GM21515 (cell line): ENCODE data around the gene ADARB2.
"Not testable (repeated sequence)": the region's sequence is repeated elsewhere in the genome, so short reads cannot be mapped to it uniquely, and the experiment has no call there.

Experiments used
- ATAC-seq: cut with Tn5 transposase; IDR thresholded peaks from one replicate; pipeline ENCODE4 v1.9.1; 2021; ENCODE audit not compliant: unreplicated experiment

Gene ADARB2

DNA sequence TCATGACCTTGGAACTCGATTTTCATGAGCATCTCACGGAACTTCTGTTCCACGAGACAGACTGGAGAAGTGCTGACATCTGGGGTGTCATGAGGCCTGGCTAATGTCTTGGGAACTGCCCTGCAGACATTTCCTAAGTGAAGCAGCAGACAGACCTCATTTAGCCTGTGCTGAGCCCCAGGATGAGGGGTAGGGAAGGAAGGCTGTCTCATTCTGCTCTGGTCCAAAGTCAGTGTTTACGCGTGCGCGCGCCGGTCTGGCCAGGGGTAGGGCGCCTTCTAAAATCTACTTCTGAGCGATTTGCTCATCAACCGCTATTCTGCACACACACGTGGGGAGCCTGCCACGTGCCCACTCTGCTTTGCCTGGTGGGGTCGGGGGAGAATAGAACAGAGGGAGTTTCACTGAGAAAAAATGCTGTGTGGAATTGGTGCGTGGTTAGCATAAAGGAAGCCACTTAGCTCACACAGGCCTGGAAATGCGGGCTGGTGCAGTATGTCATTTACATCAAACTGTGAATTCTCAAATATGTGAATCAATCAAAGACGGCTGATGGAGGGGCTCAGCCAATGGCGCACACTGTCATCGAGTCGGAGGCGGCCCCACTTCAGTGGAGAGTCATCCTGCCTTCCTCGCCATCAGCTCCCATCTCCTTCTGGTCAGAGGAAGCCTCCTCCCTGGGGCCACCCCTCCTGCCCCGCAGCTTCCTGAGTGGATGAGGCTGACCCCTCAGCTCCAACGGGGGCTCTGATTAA is 335.1 kb downstream of the ADARB2 start:
- ATAC-seq: no peak

DNA sequence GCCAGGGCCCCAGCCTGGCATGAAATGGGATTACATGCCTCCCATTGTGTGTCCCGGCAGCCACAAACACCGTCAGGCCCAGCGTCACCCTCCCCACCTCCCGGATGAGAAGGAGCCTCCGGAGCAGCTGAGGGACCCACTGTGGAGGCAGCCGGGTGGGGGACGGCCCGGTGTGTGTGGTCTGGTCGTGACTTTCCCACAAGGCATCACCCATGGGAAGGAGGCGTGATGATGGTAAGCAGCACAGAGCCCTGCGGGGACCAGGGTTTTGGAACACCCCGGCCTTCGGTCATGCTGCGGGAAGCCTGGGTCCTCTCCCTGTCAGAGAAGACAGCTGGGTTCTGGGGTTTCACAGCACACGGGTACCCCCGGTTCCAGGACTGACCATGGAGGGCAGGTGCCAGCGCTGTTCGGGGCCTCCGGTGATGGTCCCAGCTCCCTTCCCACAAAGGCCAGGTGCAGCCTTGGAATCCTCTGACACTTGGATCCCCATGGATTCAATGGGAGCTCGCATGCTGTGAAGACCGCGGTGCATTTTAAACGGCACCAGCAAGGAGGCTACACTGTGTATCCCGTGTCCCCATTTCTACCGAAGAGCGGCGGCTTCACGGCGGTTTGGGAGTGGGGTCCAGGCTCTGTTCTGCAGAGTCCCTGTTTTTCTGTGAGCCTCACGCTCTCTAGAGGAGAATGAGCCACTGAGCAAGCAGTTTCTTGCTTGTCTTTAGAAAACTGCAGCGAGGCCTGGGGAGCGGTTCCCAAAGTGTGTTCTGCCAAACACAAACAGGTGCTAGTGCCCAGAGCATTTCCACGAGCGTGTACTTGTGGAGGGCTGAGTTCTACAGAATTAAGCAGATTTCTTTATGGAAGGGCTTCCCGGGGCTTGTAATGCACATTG is 336.0 kb downstream of the ADARB2 start:
- no peak for ATAC-seq

DNA sequence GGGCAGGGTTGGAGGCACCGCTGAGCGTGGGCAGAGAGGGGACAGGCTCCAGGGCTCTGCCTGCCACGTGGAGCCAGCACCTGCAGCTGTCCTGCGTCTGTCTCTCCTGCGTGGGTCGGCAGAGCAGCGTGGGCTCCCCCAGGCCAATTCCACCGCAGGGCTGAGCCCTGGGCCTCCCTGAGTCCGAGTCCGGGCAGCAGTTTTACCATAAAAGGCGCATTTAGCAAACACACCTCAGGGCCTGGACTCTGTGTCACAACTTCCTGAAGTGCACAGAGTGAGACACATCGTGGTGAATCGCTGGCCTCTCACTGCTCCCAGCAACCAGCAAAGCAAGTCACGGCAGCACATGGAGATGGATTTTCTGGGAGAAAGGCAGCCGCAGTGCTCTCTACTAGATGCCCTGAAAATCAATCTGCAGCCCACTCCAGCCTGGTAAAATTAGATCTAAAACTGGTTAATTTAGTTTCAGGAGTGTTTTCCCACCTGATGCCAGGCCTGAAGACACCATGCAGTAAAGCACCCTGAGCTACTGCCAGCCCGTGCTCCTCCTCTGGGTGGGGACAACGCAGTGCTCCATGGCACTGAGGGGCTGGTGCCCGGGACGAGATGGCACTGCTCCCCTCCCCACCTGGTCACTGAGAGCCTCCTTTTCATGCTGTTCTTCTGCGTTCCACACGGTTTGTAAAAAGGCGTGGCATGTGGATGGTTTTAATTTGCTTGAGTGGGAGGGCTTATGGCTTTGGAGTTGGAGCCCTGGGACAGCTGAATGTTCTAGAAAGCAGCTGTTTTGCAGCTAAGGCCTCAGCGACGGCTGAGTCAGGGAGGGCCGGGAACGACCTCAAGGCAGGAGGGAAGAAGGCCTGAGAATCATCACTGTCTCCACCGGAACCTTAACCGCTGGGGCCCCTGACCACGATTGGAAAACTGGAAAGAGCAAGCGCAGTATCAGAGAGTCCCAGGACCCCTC is 336.9 kb downstream of the ADARB2 start:
- no peak for ATAC-seq

DNA sequence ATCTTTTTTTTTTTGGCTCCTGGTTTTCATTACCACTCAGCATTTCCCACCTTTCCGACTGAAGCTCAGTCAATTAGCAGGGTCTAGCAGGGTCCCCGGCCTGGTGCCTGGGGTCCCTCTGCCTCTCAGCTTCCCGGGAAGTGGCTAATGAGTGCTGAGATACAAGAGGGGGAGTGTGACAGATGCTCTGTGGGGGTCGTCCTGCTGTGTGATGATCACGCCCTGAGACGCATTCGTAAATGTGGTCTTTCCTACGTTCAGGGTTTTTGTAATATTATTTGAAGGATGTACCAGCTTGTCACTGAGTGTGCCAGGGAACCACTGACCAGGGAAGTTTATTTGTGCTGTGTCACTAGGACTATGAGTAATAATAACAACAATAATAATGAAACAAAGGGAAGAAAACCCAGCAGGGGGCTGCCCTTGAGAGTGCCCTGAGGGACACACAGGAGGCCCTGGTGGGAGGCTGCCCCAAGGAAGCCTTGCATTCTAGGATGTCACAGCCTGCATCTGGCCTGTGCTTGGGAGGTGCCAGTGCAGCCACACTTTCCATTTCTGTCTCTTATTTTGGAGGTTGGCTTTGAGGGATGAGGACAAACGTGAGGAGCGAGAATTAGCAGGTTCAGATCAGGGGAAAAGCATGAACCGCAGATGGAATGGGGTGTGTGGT is 337.8 kb downstream of the ADARB2 start:
- ATAC-seq: no peak

DNA sequence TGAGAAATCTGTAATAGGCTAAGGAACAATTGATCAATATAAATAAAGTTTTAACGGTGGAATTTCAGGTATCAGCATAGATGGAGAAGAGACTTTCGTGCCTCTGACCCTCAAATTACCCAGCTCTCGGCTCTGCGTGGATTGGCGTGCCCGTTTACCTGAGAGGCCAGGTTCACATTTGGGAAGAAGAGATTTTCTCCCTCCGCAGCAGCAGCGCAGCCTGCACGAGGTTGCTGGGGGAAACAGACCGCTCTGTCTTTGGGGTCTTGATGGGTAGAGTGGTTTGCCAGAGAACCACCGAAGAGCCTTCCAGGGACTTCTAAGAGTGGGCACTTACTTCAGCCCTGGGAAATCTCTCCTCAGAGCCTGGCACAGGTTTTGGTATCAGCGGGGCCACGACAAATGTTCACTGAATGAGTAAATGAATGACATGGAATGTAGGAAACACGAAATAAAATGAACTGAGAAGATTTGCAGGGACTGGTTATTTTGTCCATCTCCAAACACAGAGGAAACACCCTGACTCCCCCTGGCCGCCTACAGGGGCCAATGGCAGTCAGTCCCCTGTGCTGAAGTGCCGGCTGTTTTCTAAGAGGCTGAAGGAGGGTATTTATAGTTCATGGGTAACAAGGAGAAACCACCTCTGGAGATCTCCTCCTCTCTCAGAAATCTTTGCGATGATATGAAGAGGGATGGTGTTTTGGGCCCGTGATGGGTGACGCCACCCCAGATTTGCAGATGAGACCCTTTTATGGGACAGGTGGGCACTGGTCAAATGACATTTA is 338.5 kb downstream of the ADARB2 start:
- ATAC-seq: no peak

DNA sequence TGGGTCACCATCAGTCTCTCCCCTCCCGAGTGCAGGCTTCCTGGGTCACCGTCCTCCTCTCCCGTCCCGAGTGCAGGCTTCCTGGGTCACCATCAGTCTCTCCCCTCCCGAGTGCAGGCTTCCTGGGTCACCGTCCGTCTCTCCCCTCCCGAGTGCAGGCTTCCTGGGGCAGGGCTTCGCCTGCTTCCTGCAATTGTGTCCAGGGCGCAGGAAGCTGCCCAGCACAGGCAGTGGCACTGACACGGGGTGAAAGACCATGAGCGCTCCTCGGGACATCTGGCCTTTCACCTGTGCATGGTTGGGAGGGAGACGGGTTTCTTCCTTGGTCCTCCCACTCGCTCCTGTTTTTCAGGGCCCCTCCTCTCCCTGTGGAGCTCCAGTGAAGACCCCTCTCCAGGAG is 339.2 kb downstream of the ADARB2 start:
- ATAC-seq: not testable (repeated sequence)

DNA sequence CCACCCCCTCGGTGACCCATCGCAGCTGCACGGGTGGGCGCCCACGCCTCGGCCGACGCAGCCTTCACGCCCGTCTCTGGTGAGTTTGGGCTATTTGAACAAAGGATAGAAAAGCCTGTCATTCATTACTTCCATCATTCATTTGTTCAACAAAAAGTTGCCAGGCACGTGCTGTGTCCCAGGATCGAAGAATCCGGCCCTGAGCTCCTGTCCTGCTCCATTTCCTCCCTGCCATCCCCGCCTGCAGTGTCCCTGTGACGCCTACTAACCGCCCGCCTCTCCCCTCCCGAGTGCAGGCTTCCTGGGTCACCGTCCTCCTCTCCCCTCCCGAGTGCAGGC is 341.1 kb downstream of the ADARB2 start:
- ATAC-seq: no peak

DNA sequence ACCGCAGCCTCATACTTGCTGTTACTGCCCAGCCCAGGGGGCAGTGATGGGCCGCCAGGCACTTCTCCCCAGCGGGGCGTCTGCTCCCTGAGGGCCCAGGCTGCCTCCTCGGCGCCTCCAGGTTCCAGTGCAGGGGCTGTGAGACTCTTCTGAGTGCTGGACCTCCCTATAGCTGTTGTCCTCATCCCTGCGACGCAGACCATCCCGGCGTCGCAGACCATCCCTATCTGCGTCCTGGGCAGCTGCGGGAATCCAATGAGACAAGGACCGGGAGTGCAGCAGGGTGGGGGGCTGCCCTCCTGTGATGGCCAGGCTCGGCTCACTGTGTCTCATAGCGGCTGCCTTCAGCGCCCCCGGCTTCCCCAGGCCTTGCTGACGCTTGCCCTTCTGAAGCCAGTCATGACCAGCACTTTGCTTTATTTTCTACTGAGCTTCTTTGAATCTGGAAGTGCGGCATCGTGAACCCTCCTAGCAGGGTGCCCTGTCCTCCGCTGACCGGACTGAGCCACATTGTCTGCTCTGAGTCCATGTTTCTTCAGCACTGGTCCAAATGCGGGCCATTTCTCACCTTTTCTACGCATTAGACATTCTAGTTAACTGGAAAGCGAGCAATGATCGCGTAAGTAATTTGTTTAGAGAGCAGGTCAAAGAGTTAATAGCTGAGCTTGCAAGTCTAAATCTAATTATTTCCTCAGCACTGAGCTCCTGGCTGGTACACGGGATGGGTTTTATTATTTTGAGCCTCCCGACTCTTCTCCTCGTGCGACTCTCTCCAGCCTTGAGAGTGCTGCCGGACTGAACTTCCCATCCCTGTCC is 341.6 kb downstream of the ADARB2 start:
- ATAC-seq: no peak

DNA sequence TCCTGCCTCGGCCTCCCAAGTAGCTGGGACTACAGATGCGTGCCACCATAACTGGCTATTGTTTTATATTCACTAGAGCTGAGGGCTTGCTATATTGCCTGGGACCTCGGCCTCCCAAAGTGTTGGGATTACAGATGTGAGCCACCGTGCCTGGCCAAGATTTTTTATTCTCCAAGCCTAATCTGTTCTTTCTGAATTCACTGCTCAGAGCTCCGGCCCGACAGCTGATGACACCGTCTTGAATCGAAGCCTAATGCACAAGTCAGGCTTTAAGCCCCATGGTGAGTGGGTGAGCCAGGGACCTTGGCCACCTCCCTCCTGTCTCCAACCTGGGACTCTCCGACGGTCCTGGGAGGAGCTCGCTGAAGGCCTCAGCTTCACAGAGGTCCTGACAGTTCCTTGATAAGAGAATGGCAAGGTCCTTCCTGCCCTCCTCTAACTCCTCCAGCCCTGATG is 342.3 kb downstream of the ADARB2 start:
- ATAC-seq: no peak

DNA sequence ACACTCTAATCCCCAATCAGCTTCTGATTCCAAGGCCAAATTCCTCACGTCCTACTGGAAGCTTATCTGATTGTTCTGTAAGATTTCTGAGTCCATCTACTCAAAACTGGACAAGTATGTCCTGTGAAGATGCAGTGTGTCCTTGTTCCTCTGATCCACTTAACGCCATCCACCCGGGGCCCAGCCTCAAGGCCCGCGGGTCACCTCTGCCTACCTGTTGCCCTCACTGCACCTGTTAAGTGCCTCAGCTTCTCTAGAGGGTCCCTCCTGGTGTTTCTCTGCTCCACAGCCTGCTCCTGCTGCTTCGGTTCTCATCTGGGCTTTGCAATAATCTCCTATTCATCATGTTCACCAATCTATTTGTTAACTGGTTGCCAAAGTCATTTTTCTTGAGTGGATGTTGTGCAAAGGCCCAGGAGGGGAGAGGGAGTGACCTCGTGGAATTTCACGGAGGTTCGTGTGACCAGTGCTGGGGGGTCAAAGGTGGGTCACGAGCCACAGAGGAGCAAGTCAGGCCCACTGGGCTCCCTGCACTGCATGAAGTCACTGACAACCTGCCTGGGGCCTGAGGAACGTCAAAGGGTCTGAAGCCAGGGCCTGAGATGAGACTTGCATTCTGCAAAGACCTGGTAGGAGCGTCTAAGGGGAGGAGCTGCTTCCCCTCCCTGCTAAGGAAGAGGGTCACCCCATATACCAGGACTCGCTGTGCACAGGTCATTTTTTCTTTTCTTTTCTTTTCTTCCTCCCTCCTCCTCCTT is 343.0 kb downstream of the ADARB2 start:
- no peak for ATAC-seq

DNA sequence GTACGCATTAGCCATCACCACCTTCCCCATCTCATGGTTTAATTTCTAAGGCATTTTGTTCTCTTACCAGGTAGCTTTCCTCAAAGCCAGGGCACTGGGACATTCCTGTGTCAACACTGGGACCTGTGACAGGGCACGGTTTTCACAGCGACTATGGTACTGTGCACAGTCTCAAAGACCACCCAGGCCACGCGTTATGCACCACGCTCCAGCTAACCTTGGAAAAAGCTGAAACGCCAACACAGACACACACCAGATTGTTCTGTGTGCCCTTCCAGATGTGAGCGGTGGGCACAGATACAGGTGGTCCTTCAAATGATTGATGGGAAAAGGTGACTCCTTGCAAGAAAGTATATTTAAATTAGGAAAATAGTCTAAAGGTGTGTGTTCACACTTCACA is 343.8 kb downstream of the ADARB2 start:
- no peak for ATAC-seq

DNA sequence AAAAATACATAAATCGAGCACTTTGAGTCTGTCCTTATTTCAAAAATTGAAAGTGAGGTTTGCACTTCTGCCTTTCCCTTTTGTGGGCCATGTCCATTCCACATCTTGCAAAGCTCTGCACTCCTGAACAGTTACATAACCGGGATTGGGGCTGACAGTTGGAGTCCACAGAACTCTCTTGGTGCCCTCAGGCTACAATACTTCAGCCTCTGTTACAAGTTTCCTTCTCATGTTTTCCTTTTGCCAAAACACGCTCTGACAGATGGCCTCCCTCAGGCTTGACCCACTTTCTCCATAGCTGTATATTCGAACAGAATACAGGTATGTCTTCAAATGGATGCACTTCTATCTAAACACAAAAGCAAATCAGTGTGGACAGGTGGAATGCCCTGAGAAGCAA is 345.2 kb downstream of the ADARB2 start:
- ATAC-seq: no peak

DNA sequence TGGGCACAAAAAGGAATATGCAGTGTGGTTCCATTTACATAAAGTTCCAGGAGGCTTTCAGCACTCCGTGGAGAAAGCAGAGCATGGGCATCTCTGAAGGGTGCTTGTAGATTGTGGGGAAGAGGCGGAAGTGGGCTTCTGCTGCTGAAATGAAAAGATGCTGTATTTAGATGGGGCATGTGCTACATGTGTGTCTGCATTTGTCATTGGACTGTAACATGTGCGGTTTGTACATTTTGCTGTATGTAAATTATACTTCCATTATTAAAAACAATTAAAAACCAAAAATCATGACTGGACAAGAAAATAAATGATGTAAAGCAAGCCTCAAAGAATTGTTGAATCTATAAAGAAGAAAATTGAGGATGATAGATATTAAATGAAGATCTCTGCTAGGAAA is 347.1 kb downstream of the ADARB2 start:
- ATAC-seq: no peak

DNA sequence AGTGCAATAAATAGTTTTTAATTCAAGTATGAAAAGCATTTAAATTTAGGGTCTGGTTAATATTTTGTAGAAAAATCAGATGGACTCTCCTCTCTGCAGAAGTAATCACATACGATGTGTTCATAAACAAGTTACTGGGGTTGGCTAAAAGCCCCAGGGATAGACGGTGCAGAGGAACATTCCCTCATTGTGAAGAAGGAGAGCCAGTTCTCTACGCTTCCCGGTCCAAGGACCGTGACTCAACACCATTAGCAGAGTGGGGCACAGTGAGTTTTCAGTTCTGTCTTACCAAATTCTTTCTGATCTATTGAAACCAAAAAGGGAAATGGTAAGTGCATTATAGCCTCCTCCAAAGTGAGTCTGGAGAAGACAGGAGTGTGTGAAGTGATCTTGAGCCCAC is 353.3 kb downstream of the ADARB2 start:
- no peak for ATAC-seq

DNA sequence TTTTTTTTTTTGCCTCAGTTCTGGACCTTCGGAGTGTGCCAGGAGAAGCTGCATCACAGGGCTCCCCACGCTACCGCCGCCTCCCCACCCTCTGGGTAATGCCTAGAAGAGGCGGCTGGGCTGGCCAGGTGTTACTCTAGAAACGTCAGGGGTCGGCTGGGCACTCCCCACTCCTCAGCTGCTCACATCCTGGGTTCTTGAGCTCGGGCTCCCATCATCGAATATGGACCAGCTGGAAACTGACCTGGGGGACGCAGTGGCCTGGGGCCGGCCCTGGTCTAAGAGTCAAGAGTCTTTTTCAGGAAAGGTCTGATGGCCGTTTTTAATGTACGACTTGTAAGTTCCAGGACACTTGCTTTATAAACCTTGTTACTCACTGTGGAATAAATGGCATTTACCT is 354.6 kb downstream of the ADARB2 start:
- no peak for ATAC-seq

DNA sequence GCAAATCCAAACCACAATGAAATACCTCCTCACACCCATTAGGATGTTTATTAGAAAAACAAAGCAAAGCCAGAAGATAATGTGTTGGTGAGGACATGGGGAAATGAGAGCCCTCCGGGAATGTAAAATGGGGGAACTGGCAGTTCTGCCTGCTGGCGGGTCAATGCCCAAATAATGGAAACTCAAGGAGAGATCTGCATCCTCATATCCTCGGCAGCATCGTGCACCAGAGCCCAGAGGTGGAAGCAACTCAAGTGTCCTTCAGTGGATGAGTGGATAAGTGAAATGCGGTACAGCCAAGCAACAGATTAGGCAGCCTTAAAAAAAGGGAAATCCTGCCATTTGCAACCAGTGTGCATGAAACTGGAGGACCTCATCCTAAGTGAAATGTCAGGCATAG is 356.0 kb downstream of the ADARB2 start:
- no peak for ATAC-seq

DNA sequence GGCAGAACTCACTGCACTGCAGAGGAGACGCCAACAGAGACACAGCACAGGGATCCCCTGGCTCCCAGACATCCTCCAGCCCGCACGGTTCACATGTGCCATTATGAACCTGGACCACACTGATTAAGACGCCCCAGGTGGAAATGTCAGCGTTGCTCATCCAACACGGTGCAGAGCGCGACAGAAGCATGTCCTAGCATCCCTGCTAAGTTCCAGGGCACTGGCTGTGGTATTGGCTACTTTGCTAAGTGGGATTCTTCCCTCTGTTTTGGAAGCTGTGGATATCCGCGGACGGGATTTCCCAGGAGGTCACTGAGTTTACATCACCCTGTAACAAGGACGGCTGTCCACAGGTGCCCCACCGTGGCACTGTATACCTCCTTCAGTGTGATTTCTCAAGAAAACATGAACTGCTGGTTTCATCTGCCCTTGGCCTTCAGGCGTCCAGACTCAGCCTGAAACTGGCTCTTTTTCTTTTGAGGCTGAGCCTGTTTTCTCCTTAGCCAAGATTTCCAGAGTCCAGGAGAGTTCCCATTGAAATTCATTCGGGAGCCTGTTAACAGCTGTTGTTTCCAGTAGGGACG is 357.1 kb downstream of the ADARB2 start:
- ATAC-seq: no peak

DNA sequence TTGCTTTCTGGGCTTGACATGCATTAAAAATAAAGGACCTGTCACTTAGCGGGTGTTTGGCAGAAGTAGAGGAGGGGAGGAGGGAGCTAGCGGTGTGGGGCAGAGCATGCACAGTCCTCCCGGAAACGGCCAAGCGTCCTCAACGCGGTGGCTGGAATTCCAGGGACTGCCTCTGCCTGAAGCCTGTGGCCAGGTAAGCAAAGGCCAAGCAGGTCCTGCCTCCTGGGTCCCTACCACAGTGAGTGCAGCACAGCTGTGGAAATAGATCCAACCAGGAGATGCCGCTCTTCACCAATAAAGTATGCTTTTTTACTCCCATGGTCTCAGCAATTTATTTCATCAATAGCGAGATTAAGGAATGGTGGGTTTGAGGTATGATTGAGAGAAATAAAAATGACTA is 357.7 kb downstream of the ADARB2 start:
- no peak for ATAC-seq
